Measurements from ENCODE around the gene CAMTA1. TPM values are rescaled to one million over a fixed set of nuclear protein-coding genes. Genes with fewer than 3 reads are reported as not detected.
A peak's percentile ranks its signal among the peaks of the same experiment; 100 is the strongest.

Gene CAMTA1
- total RNA-seq, 6 donors from 2014 or later: 38.8 to 74.0 (median 46.1) TPM

GRCh38 chr1:7655354-7655753 is 870.1 kb downstream of the CAMTA1 start:
- Histone ChIP-seq H3K4me3 (no peak overlapping the region), H3K27me3 (no peaks in the 10 kb centered on the region), H3K9me3 (no peaks in the 10 kb centered on the region), H3K4me1 (no peaks in the 10 kb centered on the region), H3K36me3 (no peaks in the 10 kb centered on the region), H3K27ac (no peak overlapping the region)
- 97 to 100% methylated on average over 2 of the region's 2 CpGs for WGBS, 2 donors
- DNase-seq (no peak), ATAC-seq (ENCODE audit: low FRiP score in 2 of 2) (no peak)
- TF ChIP-seq EP300 (IDR thresholded peaks at IDR 0.05) (no peak), POLR2A (IDR thresholded peaks at IDR 0.05) (no peak), CTCF (IDR thresholded peaks at IDR 0.05) (no peak), POLR2AphosphoS5 (IDR thresholded peaks at IDR 0.05) (no peak)

- H3K27ac ChIP-seq: no peak overlapping the region
- H3K4me1 ChIP-seq: no peaks in the 10 kb centered on the region
- no peaks in the 10 kb centered on the region for H3K9me3 ChIP-seq
- WGBS, 2 donors: 75 to 89% methylated on average over 23 to 24 of the region's 24 CpGs
- no peaks in the 10 kb centered on the region for H3K27me3 ChIP-seq
- H3K36me3 ChIP-seq: no peaks in the 10 kb centered on the region
- DNase-seq: peak in 1 of 2 donors; percentile 78
- no peak overlapping the region for H3K4me3 ChIP-seq
- TF ChIP-seq POLR2A (IDR thresholded peaks at IDR 0.05) (no peak), POLR2AphosphoS5 (IDR thresholded peaks at IDR 0.05) (no peak), EP300 (IDR thresholded peaks at IDR 0.05) (no peak), CTCF (IDR thresholded peaks at IDR 0.05) (no peak)
- no peak for ATAC-seq (ENCODE audit: low FRiP score in 2 of 2)
These were observed 871.4 kb downstream of the CAMTA1 start for GRCh38 chr1:7656557-7657215.

- H3K27ac ChIP-seq: no peak overlapping the region
- TF ChIP-seq EP300 (IDR thresholded peaks at IDR 0.05) (no peak), POLR2AphosphoS5 (IDR thresholded peaks at IDR 0.05) (no peak), CTCF (IDR thresholded peaks at IDR 0.05) (no peak), POLR2A (IDR thresholded peaks at IDR 0.05) (no peak)
- no peaks in the 10 kb centered on the region for H3K4me1 ChIP-seq
- no peaks in the 10 kb centered on the region for H3K27me3 ChIP-seq
- H3K9me3 ChIP-seq: no peaks in the 10 kb centered on the region
- no peaks in the 10 kb centered on the region for H3K36me3 ChIP-seq
- no peak overlapping the region for H3K4me3 ChIP-seq
- WGBS, 2 donors: 56 to 67% methylated on average over 13 to 17 of the region's 17 CpGs
- no peak for DNase-seq
- no peak for ATAC-seq (ENCODE audit: low FRiP score in 2 of 2)
These were observed 872.2 kb downstream of the CAMTA1 start for GRCh38 chr1:7657287-7658016.

- WGBS, 2 donors: 86 to 96% methylated on average over 4 to 7 of the region's 7 CpGs
- Histone ChIP-seq H3K4me3 (no peak overlapping the region), H3K36me3 (no peaks in the 10 kb centered on the region), H3K27me3 (no peaks in the 10 kb centered on the region), H3K27ac (no peak overlapping the region), H3K4me1 (no peaks in the 10 kb centered on the region), H3K9me3 (no peaks in the 10 kb centered on the region)
- TF ChIP-seq POLR2A (IDR thresholded peaks at IDR 0.05): no peak
- TF ChIP-seq CTCF (IDR thresholded peaks at IDR 0.05): no peak
- no peak for TF ChIP-seq EP300 (IDR thresholded peaks at IDR 0.05)
- no peak for TF ChIP-seq POLR2AphosphoS5 (IDR thresholded peaks at IDR 0.05)
- ATAC-seq (ENCODE audit: low FRiP score in 2 of 2) (no peak), DNase-seq (no peak)
These were observed 872.8 kb downstream of the CAMTA1 start for GRCh38 chr1:7658099-7658498.

Measured in upper lobe of left lung (tissue), 6 donors.